ENCODE measurements around the gene NVL.

DNA sequence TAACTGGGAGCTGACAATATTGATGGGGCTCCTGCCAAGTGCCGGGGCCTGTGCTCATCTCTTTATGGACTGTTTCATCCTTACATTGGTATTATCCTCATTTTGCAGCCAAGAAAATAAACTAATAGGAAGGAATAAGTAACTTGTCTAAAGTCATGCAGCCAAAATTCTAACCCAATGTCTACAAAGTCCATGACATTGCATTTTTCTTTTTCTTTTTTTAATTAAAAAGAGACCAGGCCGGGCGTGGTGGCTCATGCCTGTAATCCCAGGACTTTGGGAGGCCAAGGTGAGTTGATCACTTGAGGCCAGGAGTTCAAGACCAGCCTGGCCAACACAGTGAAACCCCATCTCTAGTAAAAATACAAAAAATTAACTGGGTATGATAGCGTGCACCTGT lies 128.1 kb downstream of the NVL start:
- no peak for TF ChIP-seq CTCF (IDR thresholded peaks at IDR 0.05 in 8 of 11, conservative IDR thresholded peaks at IDR 0.05 in 3 of 11)
- no peak for TF ChIP-seq POLR2A (IDR thresholded peaks at IDR 0.05)
- no peak for TF ChIP-seq POLR2AphosphoS5 (IDR thresholded peaks at IDR 0.05)
